ENCODE data around the gene FITM2. TPM values are rescaled to one million over a fixed set of nuclear protein-coding genes. Genes with fewer than 3 reads are reported as not detected.
"Not testable (repeated sequence)": the region's sequence is repeated elsewhere in the genome, so short reads cannot be mapped to it uniquely, and the experiment has no call there.

The FITM2 gene
- total RNA-seq, 2 donors from 2014 or later, result 2.7 to 4.5 TPM

DNA sequence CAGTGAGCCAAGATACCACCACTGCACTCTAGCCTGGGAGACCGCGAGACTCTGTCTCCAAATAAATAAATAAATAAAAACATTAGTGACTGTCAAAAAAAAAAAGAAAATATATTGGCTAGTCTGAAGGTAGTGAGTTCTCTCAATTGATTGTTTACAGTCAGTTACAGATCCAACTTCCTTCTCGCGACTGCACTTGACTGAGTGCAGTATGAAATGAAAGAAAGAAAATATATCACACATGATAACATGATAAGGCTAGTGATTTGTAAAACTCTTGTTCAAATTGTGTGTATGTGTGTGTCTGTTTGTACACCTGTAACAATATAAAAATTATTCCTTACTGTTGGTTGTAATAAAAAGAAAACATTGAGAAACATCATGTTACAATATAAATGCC lies 33.7 kb upstream of the FITM2 start:
- H3K9me3 Mint-ChIP-seq, result no peaks in the 10 kb centered on the region
- no peak for DNase-seq (ENCODE audit: low spot score)
- ATAC-seq, result no peak

DNA sequence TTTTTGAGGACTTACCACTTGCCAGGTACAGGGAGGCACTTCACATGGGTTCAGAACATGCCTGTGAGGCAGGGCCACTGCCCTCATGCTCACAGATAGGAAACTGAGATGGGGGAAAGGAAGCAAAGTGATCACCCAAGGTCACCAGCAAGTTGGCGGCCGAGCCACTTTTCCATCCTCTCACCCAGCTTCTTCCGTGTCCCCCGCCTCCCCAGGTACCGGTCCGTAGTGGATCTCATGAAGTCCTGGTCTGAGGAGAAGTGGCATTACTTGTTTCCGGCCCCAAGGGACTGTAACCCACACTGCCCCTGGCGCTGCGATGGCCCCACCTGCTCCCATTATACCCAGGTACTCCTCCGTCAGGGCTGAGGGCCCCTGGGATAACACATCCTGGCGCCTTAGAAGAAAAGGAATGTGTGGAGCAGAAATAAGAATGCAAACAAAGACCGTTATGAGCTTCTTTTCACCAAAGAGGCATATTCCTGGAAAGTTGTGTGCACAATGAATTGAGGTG lies 32.2 kb upstream of the FITM2 start:
- Mint-ChIP-seq H3K27me3 (peaks cover 0 to 4% of the 10 kb centered on the region in 2 donors), H3K4me1 (ENCODE audit: low read depth in 2 of 2) (no peaks in the 10 kb centered on the region)
- no peak for ATAC-seq

More for the DNA sequence above, 33.7 kb upstream of the FITM2 start:
- peaks cover 0 to 9% of the 10 kb centered on the region in 2 donors for H3K27me3 Mint-ChIP-seq
- no peak overlapping the region for H3K27ac Mint-ChIP-seq
- no peak overlapping the region for H3K4me3 Mint-ChIP-seq
- no peaks in the 10 kb centered on the region for H3K36me3 Mint-ChIP-seq
- H3K4me1 Mint-ChIP-seq (ENCODE audit: low read depth in 2 of 2), result no peaks in the 10 kb centered on the region

GRCh38 chr20:44342248-44342647 lies 31.2 kb upstream of the FITM2 start:
- Mint-ChIP-seq H3K4me1 (ENCODE audit: low read depth in 2 of 2) (no peaks in the 10 kb centered on the region), H3K27me3 (peaks cover 0 to 6% of the 10 kb centered on the region in 2 donors), H3K4me3 (no peak overlapping the region), H3K9me3 (no peaks in the 10 kb centered on the region), H3K36me3 (no peaks in the 10 kb centered on the region), H3K27ac (no peak overlapping the region)
- no peak for DNase-seq (ENCODE audit: low spot score)
- no peak for ATAC-seq

More for the DNA sequence above, 32.2 kb upstream of the FITM2 start:
- DNase-seq (ENCODE audit: low spot score), result no peak
- no peak overlapping the region for H3K27ac Mint-ChIP-seq
- H3K9me3 Mint-ChIP-seq, result no peaks in the 10 kb centered on the region
- H3K4me3 Mint-ChIP-seq, result no peak overlapping the region
- no peaks in the 10 kb centered on the region for H3K36me3 Mint-ChIP-seq

DNA sequence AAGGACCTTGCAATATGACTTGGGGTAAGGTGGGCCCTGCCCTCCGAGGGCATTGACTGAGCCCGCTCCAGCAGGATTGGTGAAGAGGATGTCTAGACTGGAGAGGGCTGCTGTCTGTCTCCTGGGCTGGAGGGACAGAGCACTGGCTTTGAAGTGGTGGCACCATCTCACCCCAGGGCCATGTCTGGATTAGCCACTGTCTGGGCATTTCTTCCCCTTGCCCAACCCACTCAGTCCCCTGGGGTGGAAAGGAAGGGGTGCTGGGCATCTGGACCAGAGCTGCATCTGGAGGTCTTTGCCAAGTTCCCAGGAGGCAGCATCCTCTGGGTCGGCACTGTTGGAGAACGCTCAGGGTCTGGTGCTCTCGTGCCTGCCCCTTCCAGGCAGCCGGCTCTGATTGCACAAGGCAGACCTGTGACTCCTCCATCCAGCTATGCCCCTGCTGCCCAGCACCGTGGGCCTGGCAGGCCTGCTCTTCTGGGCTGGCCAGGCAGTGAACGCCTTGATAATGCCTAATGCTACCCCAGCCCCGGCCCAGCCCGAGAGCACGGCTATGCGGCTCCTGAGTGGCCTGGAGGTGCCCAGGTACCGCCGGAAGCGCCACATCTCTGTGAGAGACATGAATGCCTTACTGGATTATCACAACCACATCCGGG lies 25.9 kb upstream of the FITM2 start, which contains the start of gene R3HDML:
TSS of gene R3HDML (plus strand) at position 319 of the 656 bp plus-strand sequence. CDS start at position 434, 115 bp downstream.
- Mint-ChIP-seq H3K4me3 (no peak within 1 kb of the TSS), H3K27ac (no peak within 1 kb of the TSS), H3K36me3 (no peaks in the 10 kb centered on the region), H3K4me1 (ENCODE audit: low read depth in 2 of 2) (no peaks in the 10 kb centered on the region), H3K9me3 (no peaks in the 10 kb centered on the region), H3K27me3 (peaks cover 12 to 25% of the 10 kb centered on the region in 2 donors)
- DNase-seq (ENCODE audit: low spot score), result no peak
- peak in 1 of 2 donors; percentile 8 for ATAC-seq

DNA sequence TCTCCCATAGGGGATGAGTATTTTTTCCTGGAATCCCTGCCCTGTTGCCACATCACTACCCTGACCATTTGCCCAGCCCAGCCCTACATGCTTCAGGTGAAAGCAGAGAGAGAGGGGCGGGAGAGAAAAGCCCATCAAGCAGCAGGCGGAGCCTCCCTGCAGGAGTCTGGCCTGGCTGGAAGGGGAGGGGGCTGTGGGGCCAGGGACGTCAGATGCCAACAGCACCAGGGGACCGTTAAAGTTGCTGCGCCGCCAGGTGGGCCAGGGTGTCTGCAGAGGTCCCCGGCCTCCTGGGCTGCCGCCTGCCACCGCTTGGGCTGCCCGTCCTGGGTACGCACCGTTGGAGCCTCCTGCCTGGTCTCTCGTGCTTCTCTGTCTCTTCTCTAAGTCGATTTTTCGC lies 25.1 kb upstream of the FITM2 start:
- ATAC-seq (no peak), DNase-seq (ENCODE audit: low spot score) (no peak)
- peaks cover 15 to 29% of the 10 kb centered on the region in 2 donors for H3K27me3 Mint-ChIP-seq
- no peaks in the 10 kb centered on the region for H3K36me3 Mint-ChIP-seq
- no peaks in the 10 kb centered on the region for H3K4me1 Mint-ChIP-seq (ENCODE audit: low read depth in 2 of 2)
- no peak overlapping the region for H3K4me3 Mint-ChIP-seq
- no peak overlapping the region for H3K27ac Mint-ChIP-seq
- H3K9me3 Mint-ChIP-seq, result no peaks in the 10 kb centered on the region

- DNase-seq (ENCODE audit: low spot score), result no peak
- ATAC-seq, result no peak
- no peak overlapping the region for H3K4me3 Mint-ChIP-seq
- no peak overlapping the region for H3K27ac Mint-ChIP-seq
- no peaks in the 10 kb centered on the region for H3K9me3 Mint-ChIP-seq
- H3K36me3 Mint-ChIP-seq, result no peaks in the 10 kb centered on the region
- H3K4me1 Mint-ChIP-seq (ENCODE audit: low read depth in 2 of 2), result no peaks in the 10 kb centered on the region
- peaks cover 15 to 31% of the 10 kb centered on the region in 2 donors for H3K27me3 Mint-ChIP-seq
Observed at GRCh38 chr20:44335675-44336074, 24.7 kb upstream of the FITM2 start.

DNA sequence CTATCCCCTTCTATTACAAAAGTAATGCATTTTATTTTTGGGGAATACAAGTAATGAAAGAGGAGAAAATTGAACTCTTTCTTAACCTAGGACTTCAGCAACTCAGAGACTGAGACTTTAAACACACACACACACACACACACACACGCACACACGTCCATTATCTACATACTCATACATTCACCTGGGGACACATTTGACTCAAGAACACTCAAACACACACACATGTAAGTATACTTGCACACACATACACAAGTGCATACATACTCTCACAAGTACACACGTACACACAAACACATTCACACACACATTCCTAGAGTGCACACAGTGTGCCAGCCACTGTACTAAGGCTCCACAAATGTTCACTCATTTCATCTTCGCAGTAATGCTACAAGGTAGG lies 23.7 kb upstream of the FITM2 start:
- no peaks in the 10 kb centered on the region for H3K36me3 Mint-ChIP-seq
- no peak for ATAC-seq
- H3K27ac Mint-ChIP-seq, result no peak overlapping the region
- H3K4me1 Mint-ChIP-seq (ENCODE audit: low read depth in 2 of 2), result no peaks in the 10 kb centered on the region
- no peak for DNase-seq (ENCODE audit: low spot score)
- H3K9me3 Mint-ChIP-seq, result no peaks in the 10 kb centered on the region
- H3K4me3 Mint-ChIP-seq, result no peak overlapping the region
- H3K27me3 Mint-ChIP-seq, result peaks cover 15 to 31% of the 10 kb centered on the region in 2 donors

DNA sequence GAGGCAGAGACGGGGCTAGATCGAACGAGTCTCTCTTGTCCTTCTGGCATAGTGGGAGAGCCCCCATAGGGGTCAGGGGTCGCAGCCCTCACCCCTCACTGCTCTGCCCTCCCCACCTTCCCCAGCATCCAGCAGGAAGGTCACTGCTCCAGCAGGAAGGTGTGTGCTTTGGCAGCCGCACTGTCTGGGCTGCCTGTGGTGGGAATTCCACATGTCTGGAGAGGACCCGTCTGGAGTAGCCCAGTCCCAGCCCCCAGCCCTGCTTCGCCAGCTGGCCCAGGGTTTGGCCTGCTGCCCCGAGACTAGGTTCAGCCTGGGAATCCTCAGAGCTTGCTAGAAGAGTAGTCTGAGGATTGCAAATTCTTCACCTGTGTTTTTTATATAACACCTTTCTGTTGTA lies 23.3 kb upstream of the FITM2 start:
- DNase-seq (ENCODE audit: low spot score), result no peak
- no peaks in the 10 kb centered on the region for H3K36me3 Mint-ChIP-seq
- no peaks in the 10 kb centered on the region for H3K4me1 Mint-ChIP-seq (ENCODE audit: low read depth in 2 of 2)
- no peak overlapping the region for H3K4me3 Mint-ChIP-seq
- H3K27me3 Mint-ChIP-seq, result peaks cover 15 to 31% of the 10 kb centered on the region in 2 donors
- H3K27ac Mint-ChIP-seq, result no peak overlapping the region
- no peak for ATAC-seq
- no peaks in the 10 kb centered on the region for H3K9me3 Mint-ChIP-seq

DNA sequence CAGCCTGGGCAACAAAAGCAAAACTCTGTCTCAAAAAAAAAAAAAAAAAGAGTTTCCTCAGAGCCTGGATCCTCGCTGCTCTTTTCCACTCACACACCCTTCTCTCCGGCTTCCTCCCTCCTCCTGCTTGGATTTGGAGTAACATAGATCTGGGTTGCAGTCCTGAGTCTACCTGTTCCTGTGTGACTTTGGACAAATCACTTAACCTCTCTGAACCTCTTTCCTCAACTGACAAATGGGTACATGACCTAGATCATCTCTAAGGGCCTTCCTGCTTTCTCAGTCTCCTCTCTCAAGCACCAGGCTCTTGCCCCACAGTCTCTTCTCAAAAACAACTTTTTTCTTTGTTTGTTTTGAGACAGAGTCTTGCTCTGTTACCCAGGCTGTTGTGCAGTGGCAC lies 20.2 kb upstream of the FITM2 start:
- DNase-seq (ENCODE audit: low spot score) (no peak), ATAC-seq (no peak)
- H3K36me3 Mint-ChIP-seq, result no peaks in the 10 kb centered on the region
- peaks cover 19 to 45% of the 10 kb centered on the region in 2 donors for H3K27me3 Mint-ChIP-seq
- H3K27ac Mint-ChIP-seq, result no peak overlapping the region
- H3K4me1 Mint-ChIP-seq (ENCODE audit: low read depth in 2 of 2), result no peaks in the 10 kb centered on the region
- no peaks in the 10 kb centered on the region for H3K9me3 Mint-ChIP-seq
- H3K4me3 Mint-ChIP-seq, result no peak overlapping the region

DNA sequence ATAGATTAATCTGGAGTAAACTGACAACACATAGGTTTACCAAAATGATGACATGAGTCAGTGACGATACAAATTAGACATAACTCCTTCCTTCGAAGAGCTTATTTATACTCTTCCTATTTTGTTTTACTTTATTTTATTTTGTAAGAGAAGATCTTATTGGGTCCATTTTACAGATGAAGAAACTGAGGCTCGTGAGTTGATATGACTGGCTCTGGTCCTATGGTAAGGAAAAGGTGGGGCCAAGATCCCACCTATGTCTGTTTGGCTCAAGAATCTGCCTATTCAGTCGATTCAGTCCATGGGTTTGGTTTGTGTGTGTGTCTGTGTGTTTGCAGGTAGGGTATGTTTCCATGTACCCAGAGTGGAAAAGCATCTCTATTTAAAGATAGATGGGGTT lies 17.4 kb upstream of the FITM2 start:
- Mint-ChIP-seq H3K4me1 (ENCODE audit: low read depth in 2 of 2) (no peaks in the 10 kb centered on the region), H3K27me3 (peaks cover 21 to 30% of the 10 kb centered on the region in 2 donors), H3K9me3 (no peaks in the 10 kb centered on the region), H3K27ac (no peak overlapping the region), H3K4me3 (no peak overlapping the region), H3K36me3 (no peaks in the 10 kb centered on the region)
- ATAC-seq (no peak), DNase-seq (ENCODE audit: low spot score) (no peak)

GRCh38 chr20:44327748-44328147 lies 16.7 kb upstream of the FITM2 start:
- H3K27ac Mint-ChIP-seq; H3K9me3 Mint-ChIP-seq; H3K4me3 Mint-ChIP-seq; DNase-seq (ENCODE audit: low spot score); ATAC-seq; H3K36me3 Mint-ChIP-seq; H3K4me1 Mint-ChIP-seq (ENCODE audit: low read depth in 2 of 2): not testable (repeated sequence)
- peaks cover 17 to 27% of the 10 kb centered on the region in 2 donors for H3K27me3 Mint-ChIP-seq

DNA sequence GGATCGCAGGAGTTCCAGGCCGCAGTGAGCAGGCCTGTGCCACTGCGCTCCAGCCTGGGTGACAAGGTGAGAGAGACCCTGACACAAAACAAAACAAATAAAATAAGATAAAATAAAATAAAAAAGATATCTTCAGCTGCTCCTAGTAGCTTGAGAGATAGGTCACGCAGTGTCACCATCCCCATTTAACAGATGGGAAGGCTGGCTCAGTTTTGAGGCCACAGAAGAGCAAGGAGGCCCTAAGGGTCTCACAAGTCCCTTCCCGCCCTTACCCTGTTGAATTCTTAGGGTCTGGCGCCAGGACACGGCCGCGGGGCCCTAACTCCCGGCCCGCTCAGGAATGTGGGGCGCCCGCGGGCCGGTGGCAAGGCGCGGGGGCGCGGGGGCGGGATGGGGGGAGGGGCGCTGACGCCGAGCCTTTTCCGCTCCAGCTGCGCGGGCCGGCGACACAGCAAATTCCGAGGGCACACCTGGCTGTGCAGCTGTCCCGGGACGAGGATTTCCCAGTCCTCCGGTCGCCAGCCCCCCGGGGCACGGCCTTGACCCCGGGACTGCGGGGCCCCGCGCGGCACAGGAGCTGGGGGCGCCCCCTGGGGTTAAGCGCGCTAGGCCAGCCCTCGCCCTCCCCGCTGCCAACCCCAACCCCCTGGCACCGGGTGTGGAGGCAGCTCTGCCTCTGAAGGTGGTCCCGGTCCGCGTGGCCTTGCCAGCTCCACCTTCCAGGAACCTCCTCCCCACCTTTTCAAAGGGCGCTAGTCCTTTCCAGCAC lies 15.6 kb upstream of the FITM2 start:
- Mint-ChIP-seq H3K4me3 (no peak overlapping the region), H3K36me3 (no peaks in the 10 kb centered on the region), H3K27me3 (peaks cover 17 to 27% of the 10 kb centered on the region in 2 donors), H3K27ac (no peak overlapping the region), H3K9me3 (no peaks in the 10 kb centered on the region), H3K4me1 (ENCODE audit: low read depth in 2 of 2) (no peaks in the 10 kb centered on the region)
- DNase-seq (ENCODE audit: low spot score) (no peak), ATAC-seq (peak; percentile 36 to 48)

DNA sequence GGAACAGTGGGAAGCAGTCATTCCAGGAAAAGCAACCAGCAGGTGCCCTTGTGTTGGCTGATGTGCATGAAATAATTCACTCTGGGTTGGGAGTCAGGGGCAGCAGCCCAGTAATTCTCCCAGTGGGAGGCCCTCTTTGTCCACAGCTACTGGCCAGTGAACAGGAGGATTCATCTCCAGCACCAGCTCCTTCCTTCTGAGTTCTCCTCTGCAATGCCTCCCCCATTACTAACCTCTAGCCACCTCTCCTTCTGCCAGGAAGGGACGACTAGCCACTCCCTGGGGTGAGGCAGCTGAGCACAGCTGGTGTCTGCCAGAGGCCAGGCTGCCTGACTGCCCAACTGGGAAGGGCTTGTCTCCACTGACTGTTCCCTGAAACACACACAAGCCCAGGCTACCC lies 13.3 kb upstream of the FITM2 start:
- Mint-ChIP-seq H3K4me1 (ENCODE audit: low read depth in 2 of 2) (no peaks in the 10 kb centered on the region), H3K4me3 (no peak overlapping the region), H3K9me3 (no peaks in the 10 kb centered on the region), H3K36me3 (no peaks in the 10 kb centered on the region), H3K27me3 (peaks cover 13 to 21% of the 10 kb centered on the region in 2 donors), H3K27ac (no peak overlapping the region)
- ATAC-seq (peak in 1 of 2 donors; percentile 20), DNase-seq (ENCODE audit: low spot score) (no peak)

GRCh38 chr20:44319839-44320422 lies 8.9 kb upstream of the FITM2 start:
- Mint-ChIP-seq H3K4me1 (ENCODE audit: low read depth in 2 of 2) (no peaks in the 10 kb centered on the region), H3K4me3 (no peak overlapping the region)

More at GRCh38 chr20:44319839-44320422, 8.9 kb upstream of the FITM2 start:
- ATAC-seq (no peak), DNase-seq (ENCODE audit: low spot score) (no peak)
- H3K36me3 Mint-ChIP-seq, result no peaks in the 10 kb centered on the region
- H3K9me3 Mint-ChIP-seq, result no peaks in the 10 kb centered on the region
- no peak overlapping the region for H3K27ac Mint-ChIP-seq
- peaks cover 8 to 9% of the 10 kb centered on the region in 2 donors for H3K27me3 Mint-ChIP-seq

Measured in natural killer cell treated with Interleukin-12 subunit alpha and Interleukin-12 subunit beta and Interleukin-15 and Interleukin-18, amount 100 ng/mL, for 72 hours (primary cell).